Pulmonary artery endothelial cell (primary cell): ENCODE data around the gene PCTP. TPM values are rescaled to one million over a fixed set of nuclear protein-coding genes. Genes with fewer than 3 reads are reported as not detected.

Experiments used
- DNase-seq: peaks from one replicate; pipeline ENCODE4 v3.0.0-alpha.2; 2011; ENCODE audit warnings: low read depth, low spot score
- total RNA-seq: library from RNA; depleted of rRNA; stranded (reverse); fragments of >200 nt; gene quantifications from 2 replicates; pipeline ENCODE4 v1.2.3, GENCODE V29; 2014

The PCTP gene
- total RNA-seq, 1 donor from 2014 or later: 24.5 TPM

- no peak for DNase-seq
Observed at GRCh38 chr17:55794725-55795482, 44.1 kb downstream of the PCTP start.

GRCh38 chr17:55806745-55807495, 56.1 kb downstream of the PCTP start:
- no peak for DNase-seq

- DNase-seq: no peak
Observed at GRCh38 chr17:55811536-55811935, 60.7 kb downstream of the PCTP start.

GRCh38 chr17:55812323-55812722, 61.5 kb downstream of the PCTP start:
- no peak for DNase-seq

GRCh38 chr17:55813944-55814343, 63.1 kb downstream of the PCTP start:
- DNase-seq: no peak

- DNase-seq: peak; percentile 52
Observed at GRCh38 chr17:55814377-55814776, 63.5 kb downstream of the PCTP start.

- no peak for DNase-seq
Observed at GRCh38 chr17:55816532-55817396, 65.9 kb downstream of the PCTP start.

- DNase-seq: no peak
Observed at GRCh38 chr17:55817397-55817709, 66.5 kb downstream of the PCTP start.

GRCh38 chr17:55818026-55818425, 67.2 kb downstream of the PCTP start:
- DNase-seq: no peak

- no peak for DNase-seq
Observed at GRCh38 chr17:55818451-55819375, 67.9 kb downstream of the PCTP start.

- no peak for DNase-seq
Observed at GRCh38 chr17:55820675-55821074, 69.8 kb downstream of the PCTP start.

- DNase-seq: no peak
Observed at GRCh38 chr17:55822028-55822427, 71.2 kb downstream of the PCTP start.

- DNase-seq: no peak
Observed at GRCh38 chr17:55825213-55825612, 74.4 kb downstream of the PCTP start.

Other genes starting within 250 kb of the PCTP start
- not detected in 2 replicates for gene SMIM36, start 239.6 kb upstream of the PCTP start, total RNA-seq
- 0.33 and 0.60 TPM in 2 replicates for gene TMEM100, start 28.2 kb upstream of the PCTP start, total RNA-seq